Fibroblast of the aortic adventitia (primary cell): Measurements from ENCODE around the gene KRTCAP3. TPM values are rescaled to one million over a fixed set of nuclear protein-coding genes. Genes with fewer than 3 reads are reported as not detected.
A peak's percentile ranks its signal among the peaks of the same experiment; 100 is the strongest.

Experiments used
- DNase-seq: peaks from one replicate; pipeline ENCODE4 v3.0.0-alpha.2; 2010; ENCODE audit warnings: low read depth
- H3K4me3 ChIP-seq: 2 replicates; pipeline ENCODE4 v1.5.1; 2011; ENCODE audit warnings: low read depth, mild to moderate bottlenecking, control low read depth, low read length, moderate library complexity
- CTCF ChIP-seq: IDR thresholded peaks from 2 replicates; pipeline ENCODE4 v1.5.1; 2011; ENCODE audit warnings: mild to moderate bottlenecking, low read length, control low read depth, inconsistent platforms; ENCODE audit not compliant: insufficient read depth
- total RNA-seq: library from RNA; depleted of rRNA; stranded (reverse); fragments of >200 nt; gene quantifications from 2 replicates; pipeline ENCODE4 v1.2.3, GENCODE V29; 2012; ENCODE audit warnings: low replicate concordance

KRTCAP3 gene
- total RNA-seq, 1 donor, result not detected

DNA sequence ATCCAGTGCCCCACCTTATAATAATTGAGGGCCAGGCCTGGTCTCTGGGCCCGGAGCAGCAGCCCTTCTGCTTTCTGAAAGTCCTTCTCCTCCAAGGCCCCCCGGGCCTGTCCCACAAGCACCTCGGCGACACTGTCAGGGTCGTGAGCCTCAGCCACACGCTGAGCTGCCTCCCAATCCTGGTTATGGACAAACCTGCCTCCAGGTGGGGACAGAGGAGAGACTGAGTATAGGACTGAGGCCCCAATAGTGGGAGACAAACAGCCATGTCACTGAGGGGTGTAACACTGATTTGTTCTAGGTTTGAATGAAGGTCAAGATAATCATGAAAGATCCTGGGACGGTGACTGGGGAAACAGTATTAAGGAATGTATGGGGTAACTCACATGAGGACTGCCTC, 11.8 kb downstream of the KRTCAP3 start:
- no peak for TF ChIP-seq CTCF
- DNase-seq, result no peak
- H3K4me3 ChIP-seq, result no peak overlapping the region

DNA sequence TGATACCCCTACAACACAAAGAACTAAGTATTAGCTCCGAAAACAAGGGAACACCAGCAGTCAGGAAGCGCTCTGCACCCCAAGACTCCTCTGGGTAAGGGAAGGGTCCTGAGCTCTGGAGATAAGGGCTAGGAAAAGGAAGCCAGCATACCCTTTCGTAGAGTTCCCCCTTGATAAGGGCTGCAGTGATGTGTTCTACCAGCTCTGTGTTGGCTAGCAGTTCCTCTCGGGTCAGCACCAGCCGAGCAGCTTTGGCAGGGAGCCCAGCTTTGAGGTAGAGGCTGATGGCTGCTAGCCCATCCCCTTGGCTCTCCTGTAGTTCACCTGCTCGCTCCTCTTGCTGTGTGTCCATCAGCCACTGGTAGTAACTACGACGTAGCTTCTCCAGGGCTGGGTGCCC, 18.9 kb downstream of the KRTCAP3 start:
- no peak for TF ChIP-seq CTCF
- no peak for DNase-seq
- H3K4me3 ChIP-seq, result no peak overlapping the region

GRCh38 chr2:27464443-27464842, 22.3 kb downstream of the KRTCAP3 start:
- no peak overlapping the region for H3K4me3 ChIP-seq
- DNase-seq, result no peak
- TF ChIP-seq CTCF, result no peak

DNA sequence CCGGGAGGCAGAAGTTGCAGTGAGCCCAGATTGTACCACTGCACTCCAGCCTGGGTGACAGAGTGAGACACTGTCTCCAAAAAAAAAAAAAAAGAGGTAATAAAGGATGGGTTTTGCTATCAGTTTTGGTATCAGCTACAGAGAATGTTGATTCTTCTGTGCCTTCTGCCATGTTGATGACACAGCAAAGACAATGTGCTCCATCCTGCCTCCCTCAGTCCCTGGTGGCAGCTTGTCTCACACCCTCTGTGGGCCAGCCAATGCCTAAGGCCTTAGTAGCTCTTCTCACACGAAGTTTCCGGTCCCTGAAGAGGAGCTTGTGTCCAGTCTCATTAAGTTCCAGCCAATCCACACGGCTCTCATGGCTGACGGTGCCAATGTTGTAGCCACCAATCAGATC, 29.8 kb downstream of the KRTCAP3 start:
- DNase-seq, result no peak
- TF ChIP-seq CTCF, result no peak
- no peak overlapping the region for H3K4me3 ChIP-seq

GRCh38 chr2:27485496-27485895, 43.3 kb downstream of the KRTCAP3 start:
- DNase-seq, result no peak
- TF ChIP-seq CTCF, result no peak
- H3K4me3 ChIP-seq, result no peak overlapping the region

GRCh38 chr2:27489118-27489497, 46.9 kb downstream of the KRTCAP3 start:
- peak overlapping the region; percentile 99 for H3K4me3 ChIP-seq
- DNase-seq, result peak; percentile 38
- peak; percentile 13 for TF ChIP-seq CTCF
